H1 (cell line): ENCODE measurements around the gene FKBP1A. TPM values are rescaled to one million over a fixed set of nuclear protein-coding genes. Genes with fewer than 3 reads are reported as not detected.

Experiments used
- CBX8 ChIP-seq: fragments of 300-800, 300-1000 bp; sonication (generic); IDR thresholded peaks from 2 replicates; pipeline ENCODE4 v1.7.1; 2016; ENCODE audit warnings: low read depth, low read length, borderline replicate concordance
- CEBPB ChIP-seq: IDR thresholded peaks from 2 replicates; pipeline ENCODE4 v1.6.1; 2012; ENCODE audit warnings: low read depth, low read length
- CHD2 ChIP-seq: IDR thresholded peaks from 2 replicates; pipeline ENCODE4 v1.6.1; 2012; ENCODE audit warnings: low read length, improper control_type of control experiment
- JUN ChIP-seq: IDR thresholded peaks from 2 replicates; pipeline ENCODE4 v1.6.1; 2011; ENCODE audit warnings: low read depth, mild to moderate bottlenecking, improper control_type of control experiment, low read length
- polyA plus RNA-seq, 7 experiments: library from polyadenylated mRNA; depleted of rRNA in 3 of 7; stranded (reverse) in 5 of 7; unstranded in 2 of 7; fragments of >200 nt in 5 of 7; fragments of 200-250 nt in 2 of 7; gene quantifications; 1 replicate in 5 of 7; 2 replicates in 1 of 7; 4 replicates in 1 of 7; pipeline versions ENCODE4 v1.2.1 to v1.2.3, GENCODE V29; 2011 to 2013; ENCODE audit warnings: missing spikeins in 2 of 7, mixed read lengths in 2 of 7
- total RNA-seq: library from RNA; stranded (reverse); fragmentation: NEBNext Ultra II Directional; extraction: Animal tissue kit (Norgen Biotek cat#: 25700); gene quantifications from 2 replicates; pipeline ENCODE4 v1.2.1, GENCODE V29; 2021
- TF ChIP-seq, protein P1 (sequence below): IDR thresholded peaks from 2 replicates; pipeline ENCODE4 v1.6.1; 2012; ENCODE audit warnings: inconsistent platforms

FKBP1A gene
- total and polyA plus RNA-seq, 2 of the 8 experiments (the other 6 are each of a cell fraction or from before 2014, with no cell fraction given): 250 to 685 TPM

DNA sequence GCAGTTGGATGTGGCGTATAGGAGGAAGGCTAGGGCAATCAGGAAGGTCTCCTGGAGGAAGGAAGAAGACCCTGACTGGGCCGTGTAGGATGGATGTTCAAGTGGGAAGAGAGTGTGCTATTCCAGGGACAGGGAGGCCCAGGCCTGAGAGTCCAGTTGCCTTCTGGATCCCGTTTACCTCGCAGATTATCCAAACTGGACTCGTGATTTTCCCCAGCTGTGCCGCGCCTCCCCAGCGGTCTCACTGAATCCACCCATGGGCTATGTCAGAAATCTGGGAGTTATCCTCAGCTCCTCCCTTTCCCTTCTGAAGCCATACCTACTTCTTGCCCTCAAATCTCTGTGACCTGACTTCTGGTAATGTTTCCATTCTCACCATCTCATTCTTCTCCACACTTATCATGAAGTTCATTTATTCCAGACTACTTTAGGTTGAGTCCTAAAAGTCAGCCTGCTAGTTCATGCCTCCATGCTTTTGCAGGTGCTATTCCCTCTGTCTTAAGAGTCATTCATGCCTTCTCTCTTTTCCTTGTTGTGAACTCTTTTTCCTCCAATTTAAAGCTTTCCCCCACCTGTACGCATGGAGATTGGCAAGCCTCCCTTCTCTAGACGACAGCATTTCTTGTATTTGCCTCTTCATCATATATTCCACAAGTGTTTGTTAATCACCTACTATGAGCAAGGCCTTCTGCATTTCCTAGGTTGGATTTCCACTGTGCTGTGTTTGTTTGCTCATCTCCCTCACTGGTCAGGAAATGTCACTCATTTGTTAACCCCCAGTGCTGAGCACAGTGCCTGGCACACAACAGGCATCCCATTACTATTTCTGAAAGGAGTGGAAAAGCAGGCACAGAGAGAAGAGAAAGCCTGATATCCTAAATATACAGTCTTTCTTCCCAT is 66.6 kb downstream of the FKBP1A start (continued):
- TF ChIP-seq JUN: no peak
- no peak for TF ChIP-seq CHD2
- no peak for TF ChIP-seq CEBPB
- TF ChIP-seq CBX8: no peak
- TF ChIP-seq, protein P1, sequence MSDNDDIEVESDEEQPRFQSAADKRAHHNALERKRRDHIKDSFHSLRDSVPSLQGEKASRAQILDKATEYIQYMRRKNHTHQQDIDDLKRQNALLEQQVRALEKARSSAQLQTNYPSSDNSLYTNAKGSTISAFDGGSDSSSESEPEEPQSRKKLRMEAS: no peak
